Forelimb muscle (tissue), 1 donor: ENCODE results near the gene PAFAH1B2. TPM values are rescaled to one million over a fixed set of nuclear protein-coding genes. Genes with fewer than 3 reads are reported as not detected.

Experiments
- DNase-seq: peaks from one replicate; pipeline ENCODE4 v3.0.0-alpha.2; 2013; ENCODE audit warnings: low read depth
- polyA plus RNA-seq: library from polyadenylated mRNA; unstranded; fragments of 120-200 nt; gene quantifications from one replicate; pipeline ENCODE4 v1.2.1, GENCODE V29; 2013; ENCODE audit not compliant: insufficient read length

Gene PAFAH1B2
- polyA plus RNA-seq, 1 donor = 46.8 TPM

DNA sequence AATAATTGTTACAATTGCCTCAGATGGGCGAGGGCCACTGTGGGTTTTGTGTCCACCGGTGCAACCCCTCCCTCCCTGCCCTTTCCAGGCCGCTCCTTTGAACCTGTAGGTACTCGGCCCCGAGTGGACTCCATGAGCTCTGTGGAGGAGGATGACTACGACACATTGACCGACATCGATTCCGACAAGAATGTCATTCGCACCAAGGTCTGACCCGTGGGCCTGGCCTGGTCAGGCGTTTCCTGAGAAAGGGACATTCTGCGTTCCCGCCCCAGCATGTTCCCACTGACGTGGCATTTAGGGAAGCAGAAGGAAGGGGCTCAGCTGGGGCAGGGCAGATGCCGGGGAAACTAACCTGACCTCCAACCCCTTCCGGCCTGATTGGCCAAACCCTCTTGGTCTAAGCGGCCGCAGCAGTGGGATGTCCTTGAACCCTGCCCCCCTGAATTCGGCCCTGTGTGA is 44.6 kb downstream of the PAFAH1B2 start:
- DNase-seq = no peak

DNA sequence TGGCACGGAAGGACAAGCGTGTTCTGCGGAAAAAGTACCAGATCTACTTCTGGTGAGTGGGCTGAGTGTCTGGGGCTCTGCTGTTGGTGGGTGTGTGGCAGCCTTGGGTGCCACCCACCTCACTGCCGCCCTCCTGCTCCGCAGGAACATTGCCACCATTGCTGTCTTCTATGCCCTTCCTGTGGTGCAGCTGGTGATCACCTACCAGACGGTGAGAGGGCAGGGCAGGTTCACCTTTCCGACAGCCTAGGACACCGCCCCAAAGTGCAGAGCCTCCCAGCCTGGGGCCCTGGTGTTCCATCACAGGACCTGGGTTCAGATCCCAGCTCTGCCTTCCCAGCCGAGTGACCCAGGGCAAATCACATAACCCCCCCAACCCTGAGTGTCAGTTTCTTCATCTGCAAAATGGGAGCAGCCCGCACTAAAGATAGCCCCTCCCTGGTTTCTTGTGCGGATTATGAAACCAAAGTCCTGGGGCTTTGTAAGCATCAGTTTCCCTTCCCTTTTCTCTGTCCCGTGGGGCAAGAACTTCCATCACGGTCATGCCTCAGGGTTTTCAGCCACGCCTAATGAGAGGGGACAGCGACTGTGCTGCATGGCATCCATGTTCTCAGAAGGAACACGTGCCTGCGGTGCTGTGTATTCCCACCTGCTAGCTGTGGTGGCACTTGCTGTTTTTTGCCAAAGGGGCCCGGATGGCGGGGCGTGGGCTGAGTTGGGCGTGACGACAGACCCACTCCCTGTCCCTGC is 45.3 kb downstream of the PAFAH1B2 start:
- no peak for DNase-seq

DNA sequence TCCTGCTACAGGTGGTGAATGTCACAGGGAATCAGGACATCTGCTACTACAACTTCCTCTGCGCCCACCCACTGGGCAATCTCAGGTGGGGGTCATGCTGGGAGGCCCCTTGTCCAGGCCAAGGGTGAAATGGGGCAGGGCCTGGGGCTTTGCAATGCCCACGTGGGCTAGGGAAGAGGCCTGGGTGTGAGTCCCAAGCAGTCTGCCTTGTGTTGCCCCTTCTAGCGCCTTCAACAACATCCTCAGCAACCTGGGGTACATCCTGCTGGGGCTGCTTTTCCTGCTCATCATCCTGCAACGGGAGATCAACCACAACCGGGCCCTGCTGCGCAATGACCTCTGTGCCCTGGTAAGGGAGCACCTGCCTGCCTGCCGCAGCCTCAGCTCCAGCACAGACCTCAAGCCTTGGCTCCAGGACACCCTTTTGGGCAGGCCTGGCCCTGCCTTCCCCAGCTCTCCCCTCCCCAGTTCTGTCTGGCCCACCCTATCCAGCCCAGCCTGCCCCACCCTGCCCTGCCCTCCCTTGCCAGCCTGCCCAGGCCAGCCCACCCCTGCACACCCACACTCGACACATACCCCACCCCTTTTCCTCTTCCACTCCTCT is 46.0 kb downstream of the PAFAH1B2 start:
- no peak for DNase-seq

DNA sequence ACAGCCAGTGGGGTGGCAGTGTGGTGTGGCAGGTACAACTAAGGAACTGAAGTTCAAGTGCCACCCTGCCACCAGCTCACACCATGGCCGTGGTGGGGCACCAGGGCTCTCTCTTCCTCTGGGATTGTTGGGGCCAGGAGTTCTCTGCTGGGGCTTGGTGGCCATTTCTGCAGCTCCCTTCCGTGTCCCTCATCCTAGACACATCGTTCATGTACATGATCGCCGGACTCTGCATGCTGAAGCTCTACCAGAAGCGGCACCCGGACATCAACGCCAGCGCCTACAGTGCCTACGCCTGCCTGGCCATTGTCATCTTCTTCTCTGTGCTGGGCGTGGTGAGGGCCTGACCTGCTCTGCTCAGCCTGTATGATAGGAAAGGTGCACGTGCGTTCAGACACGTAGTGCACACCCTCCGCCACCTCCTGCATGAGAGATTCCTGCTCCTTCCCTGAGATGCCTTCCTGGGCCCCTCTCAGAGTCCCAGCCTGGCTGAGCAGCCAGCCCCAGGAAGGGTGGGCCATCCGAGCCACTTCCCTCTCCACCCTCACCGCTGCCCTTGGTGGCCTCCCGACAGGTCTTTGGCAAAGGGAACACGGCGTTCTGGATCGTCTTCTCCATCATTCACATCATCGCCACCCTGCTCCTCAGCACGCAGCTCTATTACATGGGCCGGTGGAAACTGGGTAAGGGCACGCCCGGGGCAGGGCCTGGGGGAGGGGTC is 47.8 kb downstream of the PAFAH1B2 start:
- no peak for DNase-seq

DNA sequence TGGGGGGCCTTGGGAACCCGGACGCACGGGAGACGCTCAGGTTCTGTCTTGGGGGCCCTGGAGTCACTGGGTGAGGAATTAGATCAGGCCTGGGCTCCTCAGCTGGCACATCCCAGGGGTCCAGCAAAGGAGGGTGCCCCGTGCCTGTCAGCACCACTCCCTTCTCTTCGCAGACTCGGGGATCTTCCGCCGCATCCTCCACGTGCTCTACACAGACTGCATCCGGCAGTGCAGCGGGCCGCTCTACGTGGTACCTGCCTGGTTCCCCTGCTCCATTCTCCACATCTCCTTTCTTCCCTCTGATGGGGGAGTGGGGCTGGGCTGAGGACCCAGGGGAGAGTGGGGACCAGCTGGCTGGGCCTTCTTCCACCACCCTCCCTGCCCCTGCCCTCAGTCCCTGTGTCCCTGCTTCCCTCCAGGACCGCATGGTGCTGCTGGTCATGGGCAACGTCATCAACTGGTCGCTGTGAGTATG is 48.4 kb downstream of the PAFAH1B2 start:
- DNase-seq = no peak

DNA sequence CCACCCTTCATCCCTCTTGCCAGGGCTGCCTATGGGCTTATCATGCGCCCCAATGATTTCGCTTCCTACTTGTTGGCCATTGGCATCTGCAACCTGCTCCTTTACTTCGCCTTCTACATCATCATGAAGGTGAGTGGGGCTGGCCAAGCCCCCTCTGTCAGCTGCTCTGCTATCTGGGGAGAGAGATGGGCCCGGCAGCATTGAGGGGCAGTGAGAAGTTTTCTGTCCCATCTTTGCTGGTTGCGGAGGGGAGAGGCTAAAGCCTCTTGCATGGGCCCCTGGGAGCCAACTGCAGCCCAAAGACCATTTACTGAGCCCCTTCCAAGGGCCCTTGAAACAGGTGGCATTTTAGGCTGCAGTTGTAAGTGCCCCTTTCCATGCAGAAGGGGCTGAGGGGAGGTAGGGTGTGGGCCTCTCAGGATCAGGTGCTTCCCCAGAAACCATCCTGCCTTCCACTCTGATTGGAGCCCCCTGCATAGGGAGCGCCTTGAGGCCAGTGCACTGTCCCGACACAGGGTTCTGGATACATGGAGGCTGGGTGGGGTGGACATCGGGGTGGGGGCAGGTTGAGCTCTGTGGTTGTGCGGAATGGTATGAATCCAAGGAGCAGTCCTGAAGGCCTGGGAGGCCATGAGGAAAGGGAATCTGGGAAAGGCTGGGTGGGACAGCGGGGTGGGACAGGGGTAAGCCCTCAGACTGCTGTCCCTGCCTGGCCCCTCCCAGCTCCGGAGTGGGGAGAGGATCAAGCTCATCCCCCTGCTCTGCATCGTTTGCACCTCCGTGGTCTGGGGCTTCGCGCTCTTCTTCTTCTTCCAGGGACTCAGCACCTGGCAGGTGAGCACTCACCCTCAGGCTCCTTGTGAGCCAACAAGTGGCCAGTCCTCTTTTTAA is 49.3 kb downstream of the PAFAH1B2 start:
- no peak for DNase-seq

DNA sequence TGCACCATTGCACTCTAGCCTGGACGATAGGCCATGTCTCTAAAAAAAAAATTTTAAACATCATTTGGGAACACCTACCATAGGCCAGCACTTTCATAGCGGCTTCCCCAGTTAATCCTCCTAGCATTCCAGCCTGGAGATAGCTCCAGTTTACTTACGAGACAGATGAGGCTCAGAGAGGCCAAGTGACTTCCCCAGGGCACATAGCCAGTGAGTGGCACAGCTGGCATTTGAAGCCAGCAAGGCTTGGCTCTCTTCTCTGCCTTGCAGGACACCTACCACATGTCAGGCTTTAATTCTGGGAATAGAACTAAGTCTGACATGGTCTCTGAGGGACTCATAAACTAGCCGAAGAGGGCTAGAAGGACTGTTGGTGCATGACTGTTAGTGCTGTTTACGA is 50.2 kb downstream of the PAFAH1B2 start:
- no peak for DNase-seq

DNA sequence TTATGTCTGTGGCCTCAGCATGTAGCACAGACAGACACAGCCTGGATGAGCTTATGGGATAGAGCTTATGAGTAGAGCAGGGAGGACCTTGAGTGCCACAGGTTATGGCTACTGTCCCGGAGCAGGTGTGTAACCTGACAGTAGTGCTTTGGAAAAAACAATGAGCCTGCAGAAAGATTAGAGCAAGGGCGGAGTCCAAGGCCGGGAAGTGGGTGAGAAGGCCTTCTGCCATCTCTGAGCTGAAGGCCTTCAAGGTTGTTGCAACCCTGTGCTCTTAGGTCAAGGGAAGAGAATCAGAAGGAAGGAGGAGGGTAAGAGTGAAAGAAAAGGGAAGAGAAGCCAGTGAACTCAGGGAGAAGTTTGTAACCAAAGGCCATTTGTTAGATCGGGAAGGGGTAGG is 51.2 kb downstream of the PAFAH1B2 start:
- no peak for DNase-seq

DNA sequence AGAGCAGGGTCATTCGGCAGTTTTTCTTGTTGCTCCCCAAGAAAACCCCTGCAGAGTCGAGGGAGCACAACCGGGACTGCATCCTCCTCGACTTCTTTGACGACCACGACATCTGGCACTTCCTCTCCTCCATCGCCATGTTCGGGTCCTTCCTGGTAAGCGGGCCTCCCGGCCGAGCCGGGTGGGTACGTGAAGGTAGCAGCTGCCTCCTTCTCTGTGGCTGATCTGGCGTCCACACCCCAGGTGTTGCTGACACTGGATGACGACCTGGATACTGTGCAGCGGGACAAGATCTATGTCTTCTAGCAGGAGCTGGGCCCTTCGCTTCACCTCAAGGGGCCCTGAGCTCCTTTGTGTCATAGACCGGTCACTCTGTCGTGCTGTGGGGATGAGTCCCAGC is 51.7 kb downstream of the PAFAH1B2 start:
- no peak for DNase-seq

DNA sequence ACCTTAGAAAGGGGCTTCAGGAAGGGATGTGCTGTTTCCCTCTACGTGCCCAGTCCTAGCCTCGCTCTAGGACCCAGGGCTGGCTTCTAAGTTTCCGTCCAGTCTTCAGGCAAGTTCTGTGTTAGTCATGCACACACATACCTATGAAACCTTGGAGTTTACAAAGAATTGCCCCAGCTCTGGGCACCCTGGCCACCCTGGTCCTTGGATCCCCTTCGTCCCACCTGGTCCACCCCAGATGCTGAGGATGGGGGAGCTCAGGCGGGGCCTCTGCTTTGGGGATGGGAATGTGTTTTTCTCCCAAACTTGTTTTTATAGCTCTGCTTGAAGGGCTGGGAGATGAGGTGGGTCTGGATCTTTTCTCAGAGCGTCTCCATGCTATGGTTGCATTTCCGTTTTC is 52.9 kb downstream of the PAFAH1B2 start:
- no peak for DNase-seq

DNA sequence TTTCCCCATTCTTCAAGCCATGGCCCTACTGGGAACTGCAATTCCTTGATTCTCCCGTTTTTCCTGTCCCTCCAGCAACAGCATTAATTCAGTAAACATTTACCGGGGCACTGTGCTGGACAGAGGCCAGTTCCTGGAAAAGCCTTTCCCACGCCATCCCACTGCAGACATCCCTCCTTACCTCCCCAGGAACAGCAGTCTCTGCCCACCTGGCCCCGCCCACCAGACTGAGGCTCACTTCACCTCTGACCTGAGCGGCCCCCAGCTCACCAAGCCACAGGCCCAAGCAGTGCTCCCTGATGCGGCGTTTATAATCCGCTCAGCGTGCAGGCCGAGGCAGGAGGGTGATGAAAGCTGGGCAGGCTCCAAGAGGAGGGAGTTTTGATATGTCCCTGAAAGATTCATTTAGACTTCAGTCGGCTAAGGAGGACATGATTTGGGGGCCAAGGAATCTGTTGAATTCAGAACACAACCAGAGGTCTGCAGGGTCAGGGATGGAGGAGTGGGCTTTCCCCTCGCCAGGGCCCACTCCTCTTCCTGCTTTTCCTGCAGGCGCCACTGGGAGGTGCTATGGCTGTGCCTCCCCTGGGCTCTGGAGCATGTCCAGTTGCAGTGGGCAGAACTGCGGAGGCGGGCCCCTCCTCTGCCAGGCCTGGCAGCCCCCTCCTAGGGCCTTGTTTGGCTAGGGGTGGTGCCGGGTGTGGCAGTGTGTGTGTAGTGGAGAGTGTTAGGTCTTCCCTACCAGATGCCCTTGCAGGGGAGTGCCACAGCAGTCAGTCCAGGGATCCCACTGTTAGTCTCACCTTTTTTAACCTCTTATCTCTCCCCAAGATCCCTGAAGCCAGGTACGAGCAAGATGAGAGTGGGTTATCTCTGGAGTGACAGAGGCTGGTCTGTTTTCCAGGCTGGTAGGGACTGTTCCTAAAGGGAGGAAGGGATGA is 53.7 kb downstream of the PAFAH1B2 start:
- no peak for DNase-seq

DNA sequence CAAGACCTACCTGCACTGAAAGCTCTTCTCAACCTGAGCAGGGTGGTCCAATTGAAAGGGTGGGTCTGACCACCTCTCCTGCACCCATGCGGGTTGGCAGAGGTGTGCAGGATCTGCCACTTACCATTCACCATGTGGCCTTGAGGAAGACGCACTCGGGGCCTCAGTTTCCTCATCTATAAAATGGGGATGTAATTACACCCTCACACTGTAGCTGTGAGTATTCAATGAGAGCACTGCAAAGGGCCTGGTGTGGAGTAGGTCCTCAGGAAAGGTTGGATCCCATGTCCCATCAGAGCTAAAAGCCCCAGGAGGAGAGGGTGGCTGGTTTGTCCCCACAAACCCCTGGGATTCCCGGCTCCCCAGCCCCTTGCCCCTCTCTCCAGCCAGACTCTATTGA is 54.5 kb downstream of the PAFAH1B2 start:
- no peak for DNase-seq

DNA sequence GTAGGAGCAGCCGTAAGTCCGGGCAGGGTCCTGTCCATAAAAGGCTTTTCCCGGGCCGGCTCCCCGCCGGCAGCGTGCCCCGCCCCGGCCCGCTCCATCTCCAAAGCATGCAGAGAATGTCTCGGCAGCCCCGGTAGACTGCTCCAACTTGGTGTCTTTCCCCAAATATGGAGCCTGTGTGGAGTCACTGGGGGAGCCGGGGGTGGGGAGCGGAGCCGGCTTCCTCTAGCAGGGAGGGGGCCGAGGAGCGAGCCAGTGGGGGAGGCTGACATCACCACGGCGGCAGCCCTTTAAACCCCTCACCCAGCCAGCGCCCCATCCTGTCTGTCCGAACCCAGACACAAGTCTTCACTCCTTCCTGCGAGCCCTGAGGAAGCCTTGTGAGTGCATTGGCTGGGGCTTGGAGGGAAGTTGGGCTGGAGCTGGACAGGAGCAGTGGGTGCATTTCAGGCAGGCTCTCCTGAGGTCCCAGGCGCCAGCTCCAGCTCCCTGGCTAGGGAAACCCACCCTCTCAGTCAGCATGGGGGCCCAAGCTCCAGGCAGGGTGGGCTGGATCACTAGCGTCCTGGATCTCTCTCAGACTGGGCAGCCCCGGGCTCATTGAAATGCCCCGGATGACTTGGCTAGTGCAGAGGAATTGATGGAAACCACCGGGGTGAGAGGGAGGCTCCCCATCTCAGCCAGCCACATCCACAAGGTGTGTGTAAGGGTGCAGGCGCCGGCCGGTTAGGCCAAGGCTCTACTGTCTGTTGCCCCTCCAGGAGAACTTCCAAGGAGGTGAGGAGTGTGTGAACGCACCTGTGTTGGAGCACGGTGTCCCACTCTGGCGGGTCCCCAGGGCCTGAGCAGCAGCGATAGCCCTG is 55.2 kb downstream of the PAFAH1B2 start, which contains the start of gene TAGLN:
Gene TAGLN, plus strand, starts transcription at position 318 of the 863 bp plus-strand sequence. CDS start 3,644 bp downstream, outside the sequence.
- DNase-seq = no peak

DNA sequence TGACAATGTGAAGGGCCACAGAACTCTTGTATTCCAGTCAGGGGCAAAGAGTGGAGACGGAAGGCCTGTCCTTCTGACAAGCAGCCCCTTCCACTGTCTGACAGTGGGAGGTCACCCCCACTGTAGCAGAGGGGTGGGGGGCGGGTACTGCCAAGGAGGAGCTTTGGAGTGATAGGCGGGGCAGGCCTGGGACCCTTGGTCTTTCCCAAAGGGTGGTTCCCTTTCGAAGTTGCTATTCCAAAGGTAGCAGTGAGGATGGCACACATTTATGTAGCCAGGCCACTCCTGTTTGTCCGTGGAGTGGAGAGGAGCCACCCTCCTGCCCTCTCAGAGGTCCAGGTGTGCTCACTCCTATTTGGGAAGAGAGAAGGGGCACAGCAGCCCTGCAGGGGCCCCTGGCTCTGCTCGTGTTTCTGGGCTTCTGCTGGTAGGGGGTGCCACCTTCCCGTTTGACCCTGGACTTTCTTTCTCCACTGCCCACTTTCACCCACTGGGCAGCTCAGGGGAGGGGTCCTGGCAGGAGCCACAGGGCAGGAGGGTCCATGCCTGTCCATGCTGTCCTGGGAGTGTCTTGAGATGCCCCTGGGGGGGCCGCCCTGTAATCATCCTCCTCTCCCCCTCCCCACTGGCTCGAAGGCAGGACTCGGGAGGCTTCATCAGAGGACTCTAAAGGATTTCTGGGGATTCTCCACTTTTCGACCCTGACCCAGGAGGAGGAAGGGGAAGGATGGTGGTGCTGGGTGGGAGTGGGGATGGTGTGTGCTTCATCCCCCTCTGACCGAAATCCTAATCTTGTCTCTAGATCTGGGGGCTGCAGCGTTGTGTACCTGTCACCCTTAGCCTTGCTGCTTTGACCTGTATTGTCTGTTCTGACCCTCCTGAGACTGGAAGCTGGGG is 56.1 kb downstream of the PAFAH1B2 start:
- DNase-seq = no peak

DNA sequence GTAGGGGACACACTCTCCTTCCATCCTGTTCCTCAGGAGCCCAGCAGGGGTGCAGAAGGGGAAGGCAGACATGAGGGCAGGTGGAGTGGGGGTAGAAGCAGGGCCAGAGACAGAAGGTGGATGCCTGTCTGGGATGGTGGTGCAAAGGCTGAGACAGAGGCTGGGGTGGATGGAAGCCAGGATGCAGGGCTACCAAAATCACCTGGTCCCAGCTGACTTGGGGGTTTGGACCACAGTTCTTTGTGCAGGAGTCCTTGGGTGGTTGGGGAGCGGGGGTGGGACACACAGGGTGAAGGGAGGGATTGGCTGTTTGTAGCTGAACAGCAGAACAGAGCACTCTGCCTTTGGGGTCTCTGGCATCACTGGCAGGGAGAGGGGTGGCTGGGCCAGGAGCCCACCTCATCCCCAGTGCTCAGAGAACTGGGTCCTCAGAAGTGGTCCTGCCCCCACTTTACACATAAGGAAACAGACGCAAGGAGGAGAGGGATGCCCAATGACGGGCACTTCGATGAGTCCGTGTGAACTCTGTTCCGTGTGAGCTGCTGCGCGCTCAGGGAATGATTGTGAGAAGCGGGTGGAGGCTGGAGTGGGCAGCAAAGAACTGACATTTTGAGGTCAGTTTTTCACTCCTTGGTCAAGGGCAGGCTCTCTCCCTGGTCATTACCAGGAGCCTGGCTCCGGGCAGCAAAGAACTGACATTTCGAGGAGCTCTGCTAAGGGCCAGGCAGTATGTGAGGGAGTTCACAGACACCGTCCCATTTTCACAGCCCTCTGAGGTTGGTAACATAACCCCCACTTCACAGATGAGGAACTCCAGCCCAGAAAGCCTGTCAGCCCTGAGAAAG is 56.9 kb downstream of the PAFAH1B2 start:
- DNase-seq = no peak

DNA sequence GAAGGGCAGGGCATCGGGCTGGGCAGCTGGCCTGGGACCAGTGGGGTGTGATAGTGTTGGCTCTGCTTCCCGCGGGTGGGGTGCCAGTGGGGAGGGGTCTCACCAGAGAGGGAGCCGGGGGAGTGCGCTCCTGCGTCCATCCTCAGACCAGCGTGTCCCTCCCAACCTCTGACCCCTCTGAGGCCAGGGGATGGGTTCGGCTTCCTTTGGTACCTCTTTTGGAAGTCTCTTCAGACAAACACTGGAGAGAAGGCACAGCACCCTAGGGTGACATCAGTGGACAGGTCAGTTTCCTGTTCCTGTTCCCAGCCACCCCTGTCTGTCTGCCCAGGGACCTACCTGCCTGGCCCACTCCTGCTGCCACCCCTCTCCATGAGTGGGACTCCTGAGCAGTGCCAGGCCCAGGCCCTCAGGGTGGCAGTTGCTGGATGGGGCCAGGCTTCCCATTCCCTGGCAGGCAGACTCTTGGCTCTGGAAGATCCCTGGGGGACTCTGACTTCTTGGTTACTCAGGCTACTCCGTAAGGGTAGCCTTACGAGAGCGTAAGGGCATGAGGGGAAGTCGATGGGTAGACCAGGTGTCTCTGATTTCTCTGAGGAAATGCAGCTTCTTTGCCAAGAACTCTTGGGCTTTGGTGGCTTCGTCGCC is 57.7 kb downstream of the PAFAH1B2 start:
- no peak for DNase-seq
